Stimulated activated CD4-positive, alpha-beta T cell treated with anti-CD3 and anti-CD28 coated beads, TNF-alpha, amount 100 ng/mL, for 1 hour (primary cell): ENCODE results near the gene YRDC.

Experiments
- DNase-seq, 3 donors: peaks; one replicate each; pipeline ENCODE4 v3.0.0-alpha.2; 2020; ENCODE audit warnings: low read depth in 3 of 3, low spot score in 1 of 3

YRDC gene, protein sequence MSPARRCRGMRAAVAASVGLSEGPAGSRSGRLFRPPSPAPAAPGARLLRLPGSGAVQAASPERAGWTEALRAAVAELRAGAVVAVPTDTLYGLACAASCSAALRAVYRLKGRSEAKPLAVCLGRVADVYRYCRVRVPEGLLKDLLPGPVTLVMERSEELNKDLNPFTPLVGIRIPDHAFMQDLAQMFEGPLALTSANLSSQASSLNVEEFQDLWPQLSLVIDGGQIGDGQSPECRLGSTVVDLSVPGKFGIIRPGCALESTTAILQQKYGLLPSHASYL

DNA sequence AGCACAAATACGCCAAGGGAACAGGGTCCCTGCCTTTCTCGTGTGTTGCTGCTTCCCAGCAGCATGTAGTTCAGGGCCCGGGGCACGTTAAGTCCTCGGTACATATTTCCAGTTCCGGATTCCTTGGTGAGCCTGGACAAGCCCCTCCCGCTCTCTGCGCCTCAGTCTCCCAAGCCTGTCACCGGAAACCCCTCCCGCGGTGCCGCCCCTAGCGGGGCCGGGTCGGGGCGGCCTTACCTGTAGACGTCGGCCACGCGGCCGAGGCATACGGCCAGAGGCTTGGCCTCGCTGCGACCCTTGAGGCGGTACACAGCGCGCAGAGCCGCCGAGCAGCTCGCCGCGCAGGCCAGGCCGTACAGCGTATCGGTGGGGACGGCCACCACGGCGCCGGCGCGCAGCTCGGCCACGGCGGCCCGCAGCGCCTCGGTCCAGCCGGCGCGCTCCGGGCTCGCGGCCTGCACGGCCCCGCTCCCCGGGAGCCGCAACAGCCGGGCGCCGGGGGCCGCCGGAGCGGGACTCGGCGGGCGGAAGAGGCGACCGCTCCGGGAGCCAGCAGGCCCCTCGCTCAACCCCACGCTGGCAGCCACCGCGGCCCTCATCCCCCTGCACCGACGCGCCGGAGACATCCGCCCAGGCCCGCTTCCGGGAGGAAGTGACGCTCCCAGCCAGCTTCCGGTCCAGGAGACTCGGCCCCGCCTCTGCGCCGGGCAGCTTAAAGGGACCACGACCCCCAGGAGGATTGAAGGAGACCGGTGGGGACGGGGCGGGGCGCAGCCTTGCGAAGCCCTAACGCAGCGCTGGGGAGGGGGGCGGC, at the start of gene YRDC, which contains the start of gene C1orf122:
Gene YRDC (minus strand): TSS at position 654 of the 814 bp plus-strand sequence. CDS start 28 bp downstream, at position 626.
Gene C1orf122 (plus strand): TSS at position 236 of the 814 bp plus-strand sequence. CDS start 615 bp downstream, outside the sequence.
- DNase-seq: peak; percentile 77 to 87 (median 78)

GRCh38 chr1:37854406-37854805, 46.4 kb upstream of the YRDC start:
- DNase-seq: no peak

- no peak for DNase-seq
Measured at GRCh38 chr1:37853157-37853556, 45.1 kb upstream of the YRDC start.

DNA sequence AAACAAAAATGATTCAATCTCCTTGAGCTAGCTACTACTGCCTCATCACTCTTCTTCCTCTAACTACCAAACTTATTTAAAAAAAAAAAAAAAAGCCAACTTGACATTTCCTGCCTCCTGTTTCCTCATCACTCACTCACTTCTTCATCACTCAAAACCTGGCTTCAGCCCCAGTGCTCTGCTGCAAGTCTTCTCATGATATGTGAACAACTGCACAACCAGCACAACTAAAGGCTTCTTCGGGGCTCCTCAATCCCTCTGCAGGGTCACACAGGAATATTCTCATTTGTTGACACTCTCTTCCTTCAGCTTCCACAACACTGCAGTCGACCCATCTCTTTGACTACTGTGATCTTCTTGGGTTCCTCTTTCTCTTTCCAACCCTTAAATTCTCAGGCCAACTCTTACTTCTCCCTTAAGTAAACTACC, 43.8 kb upstream of the YRDC start:
- no peak for DNase-seq

- DNase-seq: no peak
Measured at GRCh38 chr1:37851262-37851661, 43.3 kb upstream of the YRDC start.

DNA sequence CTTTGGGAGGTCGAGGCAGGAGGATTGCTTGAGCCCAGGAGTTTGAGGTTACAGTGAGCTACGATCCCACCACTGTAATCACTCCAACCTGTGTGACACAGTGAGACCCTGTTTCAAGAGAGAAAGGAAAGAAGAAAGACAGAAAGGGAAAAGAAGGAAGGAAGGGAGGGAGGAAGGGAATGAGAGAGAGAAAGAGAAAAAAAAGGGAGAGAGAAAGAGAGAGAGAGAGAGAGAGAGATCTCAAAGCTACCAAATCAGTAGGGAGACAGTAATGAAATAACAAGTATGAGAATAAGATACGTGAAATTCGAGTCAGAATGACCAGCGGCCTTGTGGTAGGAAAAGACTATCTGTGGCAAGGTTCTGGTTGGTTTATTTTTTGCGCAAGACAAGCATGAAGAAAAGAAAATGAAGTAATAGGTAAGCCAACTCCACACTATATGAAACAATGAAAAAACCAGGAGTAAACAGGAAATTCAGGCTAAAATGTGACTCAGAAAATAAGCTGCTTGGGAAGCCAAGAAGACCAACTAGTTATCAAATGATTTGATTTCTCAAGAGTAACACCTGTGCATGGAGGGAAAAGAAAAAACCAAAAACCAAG, 42.4 kb upstream of the YRDC start:
- DNase-seq: no peak

GRCh38 chr1:37849480-37849879, 41.5 kb upstream of the YRDC start:
- DNase-seq: no peak

DNA sequence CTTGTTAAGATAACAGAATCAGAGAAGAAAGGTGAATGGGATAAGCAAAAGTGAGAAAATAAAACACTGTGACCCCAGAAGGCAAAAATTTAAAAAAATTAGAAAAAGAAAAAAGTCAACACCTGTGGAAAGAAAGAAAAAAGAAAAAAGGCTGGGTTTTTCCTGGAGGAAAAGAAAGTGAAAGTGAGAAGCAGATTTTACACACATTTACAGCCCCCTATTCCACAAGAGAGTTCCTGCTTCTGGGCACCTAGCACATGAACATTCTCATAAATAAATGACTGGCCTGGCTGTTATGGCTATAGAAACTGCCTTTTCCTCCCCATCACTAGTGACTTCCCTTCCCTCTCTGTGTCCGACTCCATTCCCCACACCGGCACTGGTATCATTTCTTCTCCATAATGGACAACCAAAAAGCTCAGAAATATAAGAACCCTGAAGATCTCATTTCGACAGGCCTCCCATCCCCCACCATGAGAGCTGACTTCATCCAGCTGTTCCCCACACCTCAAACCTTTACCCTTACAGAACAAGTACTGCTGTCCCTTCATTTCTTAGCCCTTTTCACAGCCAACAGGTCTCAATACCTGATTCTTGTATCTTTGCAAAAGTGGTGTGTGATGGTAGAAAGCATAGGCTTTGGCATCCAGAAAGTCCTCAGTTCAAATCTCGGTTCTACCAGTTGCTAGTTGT, 38.8 kb upstream of the YRDC start:
- DNase-seq: no peak

GRCh38 chr1:37845786-37846185, 37.8 kb upstream of the YRDC start:
- DNase-seq: no peak

DNA sequence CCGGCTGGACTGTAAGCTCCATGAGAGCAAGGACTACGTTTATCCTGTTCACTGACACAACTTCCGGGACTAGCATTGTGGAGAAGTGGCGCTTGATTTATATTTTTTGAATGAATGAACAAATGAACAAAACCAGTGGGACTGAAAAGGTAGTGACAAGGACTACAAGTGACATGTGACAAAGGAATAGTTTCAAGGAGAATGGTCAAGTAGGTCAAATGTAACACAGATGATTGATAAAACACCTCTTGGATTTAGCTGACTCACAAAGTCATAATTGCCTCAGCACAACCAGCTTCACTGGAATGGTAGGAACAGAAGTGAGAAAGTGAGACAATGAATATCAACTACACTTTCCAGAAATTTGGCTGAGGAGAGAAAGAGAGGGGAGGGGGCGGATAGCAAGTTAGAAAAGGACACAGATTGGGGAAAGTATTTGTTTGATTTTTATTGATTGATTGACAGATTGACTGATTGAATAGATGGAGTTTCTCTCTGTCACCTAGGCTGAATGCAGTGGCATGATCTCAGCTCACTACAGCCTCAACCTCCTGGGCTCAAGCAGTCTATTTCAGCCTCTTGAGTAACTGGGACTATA, 37.1 kb upstream of the YRDC start:
- no peak for DNase-seq

DNA sequence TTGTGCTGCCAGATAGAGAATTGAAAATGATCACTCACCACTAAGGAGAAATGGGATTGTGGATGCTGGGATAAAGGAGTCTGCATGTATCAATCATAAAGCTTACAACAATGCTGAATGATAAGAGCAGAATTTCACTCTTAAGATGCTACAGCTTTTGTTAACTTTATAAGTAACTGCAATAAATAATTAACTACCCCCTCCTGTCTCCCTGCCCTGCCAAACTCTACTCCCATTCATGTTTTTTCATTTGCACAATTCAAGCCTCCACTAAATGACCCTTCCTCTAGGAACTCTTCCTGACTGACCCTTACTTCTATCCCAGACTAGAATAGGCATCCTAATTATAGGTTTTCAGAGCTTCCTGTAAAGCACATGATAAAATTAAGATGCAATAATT, 36.5 kb upstream of the YRDC start:
- DNase-seq: no peak

- DNase-seq: no peak
Measured at GRCh38 chr1:37841652-37842051, 33.6 kb upstream of the YRDC start.

- DNase-seq: no peak
Measured at GRCh38 chr1:37840711-37841110, 32.7 kb upstream of the YRDC start.

GRCh38 chr1:37839676-37840075, 31.7 kb upstream of the YRDC start:
- no peak for DNase-seq

- DNase-seq: no peak
Measured at GRCh38 chr1:37836788-37837187, 28.8 kb upstream of the YRDC start.

GRCh38 chr1:37831809-37832208, 23.8 kb upstream of the YRDC start:
- DNase-seq: no peak

GRCh38 chr1:37831109-37831508, 23.1 kb upstream of the YRDC start:
- DNase-seq: no peak

DNA sequence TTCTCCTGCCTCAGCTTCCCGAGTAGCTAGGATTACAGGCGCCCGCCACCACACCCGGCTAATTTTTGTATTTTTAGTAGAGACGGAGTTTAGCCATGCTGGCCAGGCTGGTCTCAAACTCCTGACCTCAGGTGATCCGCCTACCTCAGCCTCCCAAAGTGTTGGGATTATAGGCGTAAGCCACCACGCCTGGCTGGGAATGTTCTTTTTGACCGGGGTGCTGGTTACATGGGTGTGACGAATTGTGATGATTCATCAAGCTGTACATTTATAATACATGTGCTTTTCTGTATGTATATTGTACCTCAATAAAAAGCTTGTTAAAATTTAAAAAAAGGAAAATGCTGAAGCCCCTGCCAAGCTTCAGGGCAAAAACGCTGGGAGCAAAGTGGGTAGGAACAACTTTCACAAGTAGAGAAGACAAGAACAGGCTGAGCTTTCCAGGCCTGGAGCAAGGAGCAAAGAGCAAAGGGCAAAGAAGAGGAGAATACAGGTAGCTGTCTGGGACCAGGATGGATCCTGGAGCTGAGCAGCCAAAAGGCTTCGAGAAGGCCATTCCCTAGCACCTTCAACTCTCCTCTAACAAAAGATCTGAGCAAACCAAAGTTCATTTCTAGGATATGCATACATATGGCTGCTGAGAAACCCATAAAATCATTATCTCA, 20.5 kb upstream of the YRDC start:
- DNase-seq: no peak

GRCh38 chr1:37825506-37825905, 17.5 kb upstream of the YRDC start:
- DNase-seq: no peak

- DNase-seq: no peak
Measured at GRCh38 chr1:37824001-37824400, 16.0 kb upstream of the YRDC start.
